ENCODE results near the gene RHNO1. TPM values are rescaled to one million over a fixed set of nuclear protein-coding genes. Genes with fewer than 3 reads are reported as not detected.

The RHNO1 gene, protein sequence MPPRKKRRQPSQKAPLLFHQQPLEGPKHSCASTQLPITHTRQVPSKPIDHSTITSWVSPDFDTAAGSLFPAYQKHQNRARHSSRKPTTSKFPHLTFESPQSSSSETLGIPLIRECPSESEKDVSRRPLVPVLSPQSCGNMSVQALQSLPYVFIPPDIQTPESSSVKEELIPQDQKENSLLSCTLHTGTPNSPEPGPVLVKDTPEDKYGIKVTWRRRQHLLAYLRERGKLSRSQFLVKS
- 13.3 and 22.4 TPM in 2 replicates for total RNA-seq

GRCh38 chr12:2877047-2877952 lies at the start of gene RHNO1, which contains the start of gene FOXM1:
TSS of gene RHNO1 (plus strand) at chr12:2877223. CDS start at chr12:2885367, 8,144 bp downstream.
TSS of gene FOXM1 (minus strand) at chr12:2877174. CDS start at chr12:2874478, 2,696 bp downstream.

DNA sequence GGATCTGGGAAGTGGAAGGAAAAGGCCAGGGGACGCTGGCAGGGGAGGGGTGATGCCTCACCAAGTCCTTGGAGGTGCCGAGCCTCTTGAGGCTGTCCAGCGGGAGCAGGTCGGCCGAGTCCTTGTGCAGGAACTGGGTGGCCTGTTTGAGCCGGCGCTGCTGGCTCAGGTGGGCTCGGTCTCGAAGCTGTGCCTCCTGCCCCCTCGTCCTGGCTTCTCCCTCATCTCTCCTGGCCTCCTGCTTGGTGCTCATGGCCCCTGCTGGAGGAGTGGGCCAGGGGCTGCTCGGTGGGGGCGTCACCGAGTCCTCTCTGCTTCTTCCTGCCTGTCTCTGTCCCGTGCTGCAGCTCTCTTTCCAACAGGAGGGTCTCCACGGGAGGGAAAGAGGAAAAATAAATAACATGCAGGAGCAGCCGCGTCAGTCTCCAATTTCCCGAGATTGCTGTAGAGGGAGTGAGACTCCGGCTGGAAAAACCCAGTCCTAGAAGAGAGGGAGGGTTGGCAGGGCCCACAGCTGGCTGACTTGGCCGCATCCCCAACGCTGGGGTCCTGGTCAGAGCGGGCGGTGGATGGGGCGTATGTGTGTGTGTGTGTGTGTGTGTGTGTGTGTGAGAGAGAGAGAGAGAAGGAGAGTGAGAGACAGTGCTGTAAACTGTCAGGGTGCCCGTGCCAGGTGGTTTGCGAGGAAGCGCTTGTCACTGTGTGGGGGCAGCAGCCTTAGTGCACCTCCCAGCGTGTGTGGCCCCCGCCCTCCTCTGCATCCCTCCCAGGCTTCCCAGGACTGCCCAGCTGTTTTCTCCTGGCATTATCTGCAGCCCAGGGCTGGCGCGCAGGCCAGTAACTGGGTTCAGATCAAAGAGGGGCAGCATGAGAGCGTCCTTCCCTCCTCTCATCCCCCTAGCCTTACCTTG lies 42.2 kb upstream of the RHNO1 start, which contains the start of gene NRIP2:
Gene NRIP2, minus strand, starts transcription at position 455 of the 911 bp plus-strand sequence. Its CDS starts 52 bp downstream, at position 403.

GRCh38 chr12:2857021-2857431 lies 20.0 kb upstream of the RHNO1 start, which contains the start of gene TEX52:
TSS of gene TEX52 (minus strand) at chr12:2857039. CDS start at chr12:2857026, 13 bp downstream.

GRCh38 chr12:2890388-2891239 lies 13.6 kb downstream of the RHNO1 start, which contains the start of gene TULP3:
TSS of gene TULP3 (plus strand) at chr12:2890891. CDS start at chr12:2890948, 57 bp downstream.

Other genes with a start within 250 kb of the RHNO1 start
- 28.8 and 29.6 TPM in 2 replicates for gene FKBP4, start 82.3 kb upstream of the RHNO1 start, total RNA-seq
- 7.5 and 12.6 TPM in 2 replicates for gene ITFG2, start 64.6 kb upstream of the RHNO1 start, total RNA-seq
- gene NRIP2, start 42.2 kb upstream of the RHNO1 start, total RNA-seq = not detected in 2 replicates
- not detected in 2 replicates for gene TEX52, start 20.2 kb upstream of the RHNO1 start, total RNA-seq
- gene FOXM1, start within 50 bp of the RHNO1 start, total RNA-seq = 11.7 and 18.8 TPM in 2 replicates
- 20.9 and 27.4 TPM in 2 replicates for gene TULP3, start 13.7 kb downstream of the RHNO1 start, total RNA-seq
- 14.1 and 23.1 TPM in 2 replicates for gene TEAD4, start 82.2 kb downstream of the RHNO1 start, total RNA-seq
- gene TSPAN9, start 200.2 kb downstream of the RHNO1 start, total RNA-seq = 27.1 TPM in 2 replicates